Activated CD4-positive, alpha-beta memory T cell treated with anti-CD3 and anti-CD28 coated beads for 36 hours (primary cell): ENCODE measurements around the gene PPARD. TPM values are rescaled to one million over a fixed set of nuclear protein-coding genes. Genes with fewer than 3 reads are reported as not detected.

Source experiments
- CTCF ChIA-PET: fragments of 350-600 bp; sonication (Branson Sonifier 250); formaldehyde crosslinking; loops from one replicate; lab custom pipeline; 2021; ENCODE audit warnings: antibody characterized with exemption, inconsistent platforms; lab: Charles Lee
- POLR2A ChIA-PET: fragments of 350-600 bp; sonication (Branson Sonifier 250); formaldehyde crosslinking; loops from one replicate; lab custom pipeline; 2021; ENCODE audit warnings: antibody characterized with exemption; lab: Charles Lee
- DNase-seq: peaks from one replicate; pipeline ENCODE4 v3.0.0-alpha.2; 2020
- H3K27ac Mint-ChIP-seq: one replicate; pipeline ENCODE4 v1.8.0; 2021; ENCODE audit warnings: mixed read lengths
- H3K27me3 Mint-ChIP-seq: one replicate; pipeline ENCODE4 v1.8.0; 2021; ENCODE audit warnings: mixed read lengths
- H3K36me3 Mint-ChIP-seq: one replicate; pipeline ENCODE4 v1.8.0; 2021; ENCODE audit warnings: mixed read lengths
- H3K4me1 Mint-ChIP-seq: one replicate; pipeline ENCODE4 v1.8.0; 2021; ENCODE audit warnings: low read depth, mixed read lengths
- H3K4me3 Mint-ChIP-seq: one replicate; pipeline ENCODE4 v1.8.0; 2021; ENCODE audit warnings: mild to moderate bottlenecking, mixed read lengths
- H3K9me3 Mint-ChIP-seq: one replicate; pipeline ENCODE4 v1.8.0; 2021; ENCODE audit warnings: mixed read lengths
- intact Hi-C: fragments of 100-400 bp; cut with micrococcal nuclease; formaldehyde crosslinking; loops from one replicate; pipeline ENCODE4 v1.15.1; 2023
- total RNA-seq, 2 experiments: library from RNA; stranded (reverse); gene quantifications; one replicate each; pipeline ENCODE4 v1.2.3, GENCODE V29; 2021

PPARD gene
- total RNA-seq, 2 experiments from 2014 or later = 19.9 to 20.9 TPM

DNA sequence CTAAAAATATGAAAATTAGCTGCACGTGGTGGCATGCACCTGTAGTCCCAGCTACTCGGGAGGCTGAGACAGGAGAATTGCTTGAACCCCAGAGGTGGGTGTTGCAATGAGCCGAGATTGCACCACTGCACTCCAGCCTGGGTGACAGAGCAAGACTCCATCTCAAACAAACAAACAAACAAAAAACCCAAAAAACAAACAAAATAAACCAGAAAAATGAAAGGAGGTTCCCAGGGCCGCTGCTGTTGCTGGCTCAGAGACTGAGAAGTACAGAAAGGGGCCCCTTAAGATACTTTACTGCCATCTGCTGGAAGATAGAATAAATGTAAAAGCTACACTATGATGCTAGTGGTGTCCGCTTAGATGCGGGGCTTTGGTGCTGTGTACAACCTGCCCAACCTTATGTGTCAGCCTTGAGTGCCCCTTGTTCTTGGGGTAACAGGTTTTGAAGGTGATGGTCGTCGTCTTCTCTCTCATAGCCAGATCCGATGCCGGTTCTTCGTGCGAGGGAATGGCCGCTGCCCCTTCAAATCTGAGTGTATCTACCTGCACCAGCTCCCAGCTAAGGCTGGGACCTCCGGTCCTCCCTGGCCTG, 107.0 kb downstream of the PPARD start:
- Mint-ChIP-seq H3K27me3 (no peaks in the 10 kb centered on the region), H3K4me3 (no peak overlapping the region), H3K27ac (no peak overlapping the region), H3K4me1 (peaks cover 29% of the 10 kb centered on the region), H3K36me3 (peaks cover 2% of the 10 kb centered on the region), H3K9me3 (no peaks in the 10 kb centered on the region)
- DNase-seq = peak; percentile 44
- ChIA-PET CTCF (interaction anchor here (0.6 to 8.8 kb wide), 43 partner anchors 8 to 528 kb away, joined by 3 to 219 read pairs (median 4); partner anchors contain the start of genes DEF6, PPARD, RPL10A and ZNF76), POLR2A (interaction anchor here (0.6 to 1.5 kb wide), 5 partner anchors 24 to 151 kb away, joined by 3 to 8 read pairs (median 4); partner anchors contain the start of gene PPARD)
- intact Hi-C loops = loop anchor here (1.0 kb wide), 2 partner anchors 107 to 152 kb away; partner anchors contain the start of genes DEF6 and PPARD

- ChIA-PET POLR2A (interaction anchor here (0.8 to 2.2 kb wide), 7 partner anchors 16 to 153 kb away, joined by 3 to 8 read pairs (median 4); partner anchors contain the start of genes DEF6 and PPARD), CTCF (interaction anchor here (0.7 to 8.8 kb wide), 11 partner anchors 15 to 211 kb away, joined by 3 to 219 read pairs (median 4); partner anchors contain the start of genes DEF6, PPARD and RPL10A)
- H3K36me3 Mint-ChIP-seq = peaks cover 13% of the 10 kb centered on the region
- H3K4me3 Mint-ChIP-seq = peak overlapping the region; percentile 80
- no peaks in the 10 kb centered on the region for H3K9me3 Mint-ChIP-seq
- no peaks in the 10 kb centered on the region for H3K27me3 Mint-ChIP-seq
- H3K27ac Mint-ChIP-seq = no peak overlapping the region
- peaks cover 32% of the 10 kb centered on the region for H3K4me1 Mint-ChIP-seq
- DNase-seq = no peak
- intact Hi-C loops = loop anchor here (1.0 kb wide), 1 partner anchor 17 kb away; the partner anchor contains the start of gene RPL10A
Observed at GRCh38 chr6:35451354-35452182, 109.2 kb downstream of the PPARD start.

- Mint-ChIP-seq H3K36me3 (peaks cover 15% of the 10 kb centered on the region), H3K27me3 (no peaks in the 10 kb centered on the region), H3K4me3 (peak within 1 kb of the TSS; percentile 80), H3K4me1 (peaks cover 32% of the 10 kb centered on the region), H3K9me3 (no peaks in the 10 kb centered on the region), H3K27ac (peak within 1 kb of the TSS; percentile 28)
- DNase-seq = peak; percentile 97
- POLR2A ChIA-PET = interaction anchor here (0.8 to 2.2 kb wide), 6 partner anchors 15 to 154 kb away, joined by 3 to 8 read pairs (median 4); partner anchors contain the start of gene PPARD
- CTCF ChIA-PET = interaction anchor here (1.1 to 8.8 kb wide), 6 partner anchors 15 to 156 kb away, joined by 3 to 219 read pairs (median 62); partner anchors contain the start of genes DEF6, PPARD and RPL10A
- intact Hi-C loops = loop anchor here (1.0 kb wide), 1 partner anchor 16 kb away; the partner anchor contains the start of gene RPL10A
Observed at GRCh38 chr6:35452183-35453090, 110.1 kb downstream of the PPARD start, which contains the start of gene FANCE. Gene FANCE (plus strand): TSS chr6:35452338. CDS start chr6:35452546, 208 bp downstream.

DNA sequence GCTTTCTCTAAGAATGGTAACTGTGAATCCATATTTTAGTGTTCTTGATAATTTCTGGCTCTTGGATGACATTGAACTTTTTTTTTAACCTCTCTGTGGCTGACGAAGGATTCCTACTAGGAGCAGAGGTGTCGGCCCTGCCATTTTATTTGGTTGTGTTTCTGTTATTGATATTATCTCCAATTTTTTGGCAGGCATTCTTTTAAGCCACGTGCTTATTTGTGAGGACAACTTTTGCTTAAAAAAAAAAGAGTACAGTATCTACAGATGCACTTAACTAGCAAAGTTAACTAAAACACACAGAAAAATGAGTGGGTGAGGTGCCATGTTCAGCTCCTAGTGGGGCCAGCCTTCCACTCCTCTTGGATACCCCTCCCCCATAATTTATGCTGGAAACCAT, 110.9 kb downstream of the PPARD start:
- Mint-ChIP-seq H3K27ac (no peak overlapping the region), H3K9me3 (no peaks in the 10 kb centered on the region), H3K27me3 (no peaks in the 10 kb centered on the region), H3K4me1 (peaks cover 32% of the 10 kb centered on the region), H3K36me3 (peaks cover 22% of the 10 kb centered on the region), H3K4me3 (peak overlapping the region; percentile 72)
- ChIA-PET CTCF (interaction anchor here (0.7 to 8.8 kb wide), 5 partner anchors 14 to 156 kb away, joined by 3 to 219 read pairs (median 83); partner anchors contain the start of genes DEF6, PPARD and RPL10A), POLR2A (interaction anchor here (1.4 to 2.2 kb wide), 3 partner anchors 14 to 111 kb away, joined by 4 to 8 read pairs (median 4); partner anchors contain the start of gene PPARD)
- no peak for DNase-seq
- intact Hi-C loops = no loop called here

GRCh38 chr6:35454391-35455110, 112.2 kb downstream of the PPARD start:
- Mint-ChIP-seq H3K4me3 (no peak overlapping the region), H3K27me3 (no peaks in the 10 kb centered on the region), H3K27ac (no peak overlapping the region), H3K9me3 (no peaks in the 10 kb centered on the region), H3K4me1 (peaks cover 32% of the 10 kb centered on the region), H3K36me3 (peaks cover 29% of the 10 kb centered on the region)
- ChIA-PET CTCF (interaction anchor here (0.6 to 8.8 kb wide), 3 partner anchors 13 to 161 kb away, joined by 3 to 219 read pairs (median 4); partner anchors contain the start of gene PPARD), POLR2A (interaction anchor here (0.6 kb wide), 1 partner anchor 18 kb away, joined by 3 read pairs; no protein-coding TSS in a partner anchor)
- intact Hi-C loops = no loop called here
- no peak for DNase-seq

DNA sequence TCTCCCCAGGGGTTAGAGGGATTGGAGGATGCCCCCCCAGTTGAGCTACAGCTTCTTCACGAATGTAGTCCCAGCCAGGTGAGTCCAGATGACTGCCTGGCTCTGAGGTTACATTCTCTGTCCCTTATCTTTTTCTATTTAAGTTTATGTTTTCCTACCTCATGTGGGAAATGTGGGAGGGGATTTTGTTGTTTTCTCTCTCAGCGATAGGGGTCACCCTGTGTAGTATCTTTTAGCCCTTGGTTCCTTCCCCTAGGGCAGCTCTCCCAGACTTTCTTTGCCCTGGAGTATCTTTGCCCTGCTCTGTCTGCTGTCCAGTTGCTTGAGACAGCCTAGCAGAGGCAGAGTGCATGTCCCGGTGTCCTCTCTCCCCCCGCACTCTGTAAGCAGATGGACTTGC, 115.5 kb downstream of the PPARD start:
- POLR2A ChIA-PET = interaction anchor here (0.6 to 1.0 kb wide), 2 partner anchors 9 to 10 kb away, joined by 3 read pairs; no protein-coding TSS in a partner anchor
- H3K9me3 Mint-ChIP-seq = no peaks in the 10 kb centered on the region
- peaks cover 20% of the 10 kb centered on the region for H3K4me1 Mint-ChIP-seq
- peaks cover 44% of the 10 kb centered on the region for H3K36me3 Mint-ChIP-seq
- CTCF ChIA-PET = interaction anchor here (1.1 to 1.2 kb wide), 2 partner anchors 9 to 10 kb away, joined by 3 to 4 read pairs; partner anchors contain the start of gene RPL10A
- no peak for DNase-seq
- H3K27ac Mint-ChIP-seq = no peak overlapping the region
- no peaks in the 10 kb centered on the region for H3K27me3 Mint-ChIP-seq
- intact Hi-C loops = no loop called here
- H3K4me3 Mint-ChIP-seq = no peak overlapping the region

DNA sequence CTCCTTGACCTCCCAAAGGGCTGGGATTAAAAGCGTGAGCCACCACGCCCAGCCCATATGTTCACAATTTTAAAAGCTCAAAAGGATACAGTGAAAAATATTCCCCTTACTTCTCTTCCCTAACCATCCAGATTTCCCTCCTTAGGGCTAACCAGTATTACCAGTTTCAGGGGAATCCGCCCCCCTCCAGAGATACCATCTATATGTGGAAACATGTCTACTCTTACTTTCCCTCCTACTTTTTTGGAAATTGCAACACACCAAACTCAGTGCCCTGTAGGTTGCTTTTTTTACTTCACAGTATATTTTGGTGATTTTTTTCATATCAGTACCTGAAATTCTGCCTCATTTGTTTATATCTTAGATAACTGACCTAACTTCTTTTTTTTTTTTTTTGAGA, 118.9 kb downstream of the PPARD start:
- Mint-ChIP-seq H3K27ac (no peak overlapping the region), H3K4me3 (no peak overlapping the region), H3K9me3 (no peaks in the 10 kb centered on the region), H3K4me1 (no peaks in the 10 kb centered on the region), H3K36me3 (peaks cover 38% of the 10 kb centered on the region), H3K27me3 (no peaks in the 10 kb centered on the region)
- ChIA-PET POLR2A (interaction anchor here (0.5 kb wide), 1 partner anchor 9 kb away, joined by 5 read pairs; no protein-coding TSS in a partner anchor), CTCF (interaction anchor here (1.0 kb wide), 1 partner anchor 12 kb away, joined by 3 read pairs; no protein-coding TSS in a partner anchor)
- DNase-seq = no peak
- intact Hi-C loops = no loop called here

GRCh38 chr6:35463292-35463691, 120.9 kb downstream of the PPARD start:
- Mint-ChIP-seq H3K4me3 (no peak overlapping the region), H3K4me1 (peaks cover 7% of the 10 kb centered on the region), H3K36me3 (peaks cover 33% of the 10 kb centered on the region), H3K27ac (no peak overlapping the region), H3K27me3 (no peaks in the 10 kb centered on the region), H3K9me3 (no peaks in the 10 kb centered on the region)
- no peak for DNase-seq
- CTCF ChIA-PET = interaction anchor here (0.8 to 10.0 kb wide), 2 partner anchors 12 to 122 kb away, joined by 3 to 83 read pairs; partner anchors contain the start of gene FANCE
- intact Hi-C loops = no loop called here
- POLR2A ChIA-PET = no interaction called here

GRCh38 chr6:35465646-35466045, 123.3 kb downstream of the PPARD start:
- intact Hi-C loops = no loop called here
- Mint-ChIP-seq H3K9me3 (no peaks in the 10 kb centered on the region), H3K27me3 (no peaks in the 10 kb centered on the region), H3K4me1 (peaks cover 17% of the 10 kb centered on the region), H3K36me3 (peaks cover 43% of the 10 kb centered on the region), H3K27ac (no peak overlapping the region), H3K4me3 (no peak overlapping the region)
- DNase-seq = no peak
- CTCF ChIA-PET = interaction anchor here (2.5 to 10.0 kb wide), 4 partner anchors 14 to 172 kb away, joined by 14 to 83 read pairs (median 38); partner anchors contain the start of genes DEF6, FANCE and PPARD
- POLR2A ChIA-PET = no interaction called here
